Endothelial cell of umbilical vein (primary cell): ENCODE results near the gene DMRT3.
A peak's percentile ranks its signal among the peaks of the same experiment; 100 is the strongest.

ENCODE experiments used
- EZH2 ChIP-seq: IDR thresholded peaks from 2 replicates; pipeline ENCODE4 v1.6.1; 2012; ENCODE audit warnings: borderline replicate concordance, low read depth, mild to moderate bottlenecking, moderate library complexity, low read length, inconsistent platforms; ENCODE audit not compliant: severe bottlenecking
- GATA2 ChIP-seq: IDR thresholded peaks from 2 replicates; pipeline ENCODE4 v1.7.0; 2011; ENCODE audit warnings: low read depth, mild to moderate bottlenecking, moderate library complexity, mixed read lengths, low read length; ENCODE audit not compliant: insufficient read length, insufficient read depth
- MAX ChIP-seq: IDR thresholded peaks from 2 replicates; pipeline ENCODE4 v1.6.1; 2011; ENCODE audit not compliant: insufficient read depth, insufficient read length
- MYC ChIP-seq: IDR thresholded peaks from one replicate; pipeline ENCODE4 v1.6.1; 2011; ENCODE audit warnings: mild to moderate bottlenecking, low read depth, low read length
- POLR2A ChIP-seq: IDR thresholded peaks from 2 replicates; pipeline ENCODE4 v1.6.1; 2012; ENCODE audit warnings: low read depth, mild to moderate bottlenecking, control low read depth, low read length
- POLR2AphosphoS5 ChIP-seq: IDR thresholded peaks from 2 replicates; pipeline ENCODE4 v1.6.1; 2012; ENCODE audit warnings: low read depth, mild to moderate bottlenecking, control low read depth, low read length, moderate library complexity; ENCODE audit not compliant: insufficient read depth
- TF ChIP-seq, protein P1 (sequence below), 2 donors: IDR thresholded peaks; 1 replicate in 1 of 2; 2 replicates in 1 of 2; pipeline ENCODE4 v1.5.1; 2011; ENCODE audit warnings: low read length in 2 of 2, mild to moderate bottlenecking in 2 of 2, moderate library complexity in 2 of 2, control low read depth in 1 of 2, inconsistent platforms in 1 of 2, low read depth in 1 of 2; ENCODE audit not compliant: insufficient read depth in 1 of 2; ENCODE audit errors: extremely low read depth in 1 of 2

- TF ChIP-seq GATA2 (no peak), EZH2 (peak; percentile 3), POLR2A (no peak), POLR2AphosphoS5 (no peak), MYC (no peak), MAX (no peak)
- TF ChIP-seq, protein P1, sequence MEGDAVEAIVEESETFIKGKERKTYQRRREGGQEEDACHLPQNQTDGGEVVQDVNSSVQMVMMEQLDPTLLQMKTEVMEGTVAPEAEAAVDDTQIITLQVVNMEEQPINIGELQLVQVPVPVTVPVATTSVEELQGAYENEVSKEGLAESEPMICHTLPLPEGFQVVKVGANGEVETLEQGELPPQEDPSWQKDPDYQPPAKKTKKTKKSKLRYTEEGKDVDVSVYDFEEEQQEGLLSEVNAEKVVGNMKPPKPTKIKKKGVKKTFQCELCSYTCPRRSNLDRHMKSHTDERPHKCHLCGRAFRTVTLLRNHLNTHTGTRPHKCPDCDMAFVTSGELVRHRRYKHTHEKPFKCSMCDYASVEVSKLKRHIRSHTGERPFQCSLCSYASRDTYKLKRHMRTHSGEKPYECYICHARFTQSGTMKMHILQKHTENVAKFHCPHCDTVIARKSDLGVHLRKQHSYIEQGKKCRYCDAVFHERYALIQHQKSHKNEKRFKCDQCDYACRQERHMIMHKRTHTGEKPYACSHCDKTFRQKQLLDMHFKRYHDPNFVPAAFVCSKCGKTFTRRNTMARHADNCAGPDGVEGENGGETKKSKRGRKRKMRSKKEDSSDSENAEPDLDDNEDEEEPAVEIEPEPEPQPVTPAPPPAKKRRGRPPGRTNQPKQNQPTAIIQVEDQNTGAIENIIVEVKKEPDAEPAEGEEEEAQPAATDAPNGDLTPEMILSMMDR (IDR thresholded peaks at IDR 0.05; ENCODE audit: extremely low read depth in 1 of 2, insufficient read depth in 1 of 2, low read depth in 1 of 2, low read length in 2 of 2), result no peak
Measured at GRCh38 chr9:970151-970996, 6.1 kb upstream of the DMRT3 start.
